CD4-positive, alpha-beta T cell treated with Interleukin-15 for 4 hours (primary cell): Measurements from ENCODE around the gene SUCO.
"Not testable (repeated sequence)": the region's sequence is repeated elsewhere in the genome, so short reads cannot be mapped to it uniquely, and the experiment has no call there.

Experiments
- DNase-seq: peaks from one replicate; pipeline ENCODE4 v3.0.0-alpha.2; 2020; ENCODE audit warnings: low spot score

Gene SUCO, protein sequence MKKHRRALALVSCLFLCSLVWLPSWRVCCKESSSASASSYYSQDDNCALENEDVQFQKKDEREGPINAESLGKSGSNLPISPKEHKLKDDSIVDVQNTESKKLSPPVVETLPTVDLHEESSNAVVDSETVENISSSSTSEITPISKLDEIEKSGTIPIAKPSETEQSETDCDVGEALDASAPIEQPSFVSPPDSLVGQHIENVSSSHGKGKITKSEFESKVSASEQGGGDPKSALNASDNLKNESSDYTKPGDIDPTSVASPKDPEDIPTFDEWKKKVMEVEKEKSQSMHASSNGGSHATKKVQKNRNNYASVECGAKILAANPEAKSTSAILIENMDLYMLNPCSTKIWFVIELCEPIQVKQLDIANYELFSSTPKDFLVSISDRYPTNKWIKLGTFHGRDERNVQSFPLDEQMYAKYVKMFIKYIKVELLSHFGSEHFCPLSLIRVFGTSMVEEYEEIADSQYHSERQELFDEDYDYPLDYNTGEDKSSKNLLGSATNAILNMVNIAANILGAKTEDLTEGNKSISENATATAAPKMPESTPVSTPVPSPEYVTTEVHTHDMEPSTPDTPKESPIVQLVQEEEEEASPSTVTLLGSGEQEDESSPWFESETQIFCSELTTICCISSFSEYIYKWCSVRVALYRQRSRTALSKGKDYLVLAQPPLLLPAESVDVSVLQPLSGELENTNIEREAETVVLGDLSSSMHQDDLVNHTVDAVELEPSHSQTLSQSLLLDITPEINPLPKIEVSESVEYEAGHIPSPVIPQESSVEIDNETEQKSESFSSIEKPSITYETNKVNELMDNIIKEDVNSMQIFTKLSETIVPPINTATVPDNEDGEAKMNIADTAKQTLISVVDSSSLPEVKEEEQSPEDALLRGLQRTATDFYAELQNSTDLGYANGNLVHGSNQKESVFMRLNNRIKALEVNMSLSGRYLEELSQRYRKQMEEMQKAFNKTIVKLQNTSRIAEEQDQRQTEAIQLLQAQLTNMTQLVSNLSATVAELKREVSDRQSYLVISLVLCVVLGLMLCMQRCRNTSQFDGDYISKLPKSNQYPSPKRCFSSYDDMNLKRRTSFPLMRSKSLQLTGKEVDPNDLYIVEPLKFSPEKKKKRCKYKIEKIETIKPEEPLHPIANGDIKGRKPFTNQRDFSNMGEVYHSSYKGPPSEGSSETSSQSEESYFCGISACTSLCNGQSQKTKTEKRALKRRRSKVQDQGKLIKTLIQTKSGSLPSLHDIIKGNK (N-terminal part only)

DNA sequence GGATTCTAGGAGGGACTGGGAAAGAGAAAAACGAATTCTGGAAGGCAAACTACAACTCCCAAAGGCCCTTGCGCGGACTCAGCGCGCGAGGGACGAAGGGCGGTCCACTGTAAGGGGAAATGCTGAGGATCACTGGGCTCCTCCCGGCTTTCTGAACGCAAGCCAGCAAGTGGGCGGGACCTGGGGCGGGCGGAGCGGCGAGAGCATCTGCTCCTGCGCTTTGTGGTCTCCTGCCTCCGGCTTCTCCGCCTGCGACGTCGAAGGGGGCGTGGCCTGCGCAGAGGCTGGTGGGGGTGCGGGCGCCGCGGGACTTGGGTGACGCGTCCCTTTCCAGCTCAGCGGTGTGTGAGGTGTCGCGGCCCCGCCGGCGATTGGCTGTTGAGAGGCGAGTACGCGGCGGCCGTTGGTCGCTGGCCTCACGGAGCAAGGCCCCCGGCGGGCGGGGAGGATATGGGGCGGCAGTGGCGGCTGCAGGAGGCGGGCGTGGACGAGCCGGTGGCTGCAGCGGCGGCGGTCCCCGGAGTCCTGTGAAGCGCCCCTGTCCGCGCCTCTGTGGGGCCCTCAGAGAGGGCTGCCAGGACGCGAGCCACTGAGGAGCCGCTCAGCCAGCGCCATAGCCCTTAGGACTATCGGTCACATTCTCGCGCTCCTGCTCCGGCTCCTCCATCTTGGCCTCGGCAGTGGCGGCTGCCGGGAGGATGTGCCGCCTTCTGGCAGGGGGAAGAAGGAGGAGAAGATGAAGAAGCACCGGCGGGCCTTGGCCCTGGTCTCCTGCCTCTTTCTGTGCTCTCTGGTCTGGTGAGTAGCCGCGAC, at the start of gene SUCO:
Gene SUCO, plus strand, starts transcription at position 451 of the 813 bp plus-strand sequence. Its CDS starts 286 bp downstream, at position 737.
- peak; percentile 100 for DNase-seq

DNA sequence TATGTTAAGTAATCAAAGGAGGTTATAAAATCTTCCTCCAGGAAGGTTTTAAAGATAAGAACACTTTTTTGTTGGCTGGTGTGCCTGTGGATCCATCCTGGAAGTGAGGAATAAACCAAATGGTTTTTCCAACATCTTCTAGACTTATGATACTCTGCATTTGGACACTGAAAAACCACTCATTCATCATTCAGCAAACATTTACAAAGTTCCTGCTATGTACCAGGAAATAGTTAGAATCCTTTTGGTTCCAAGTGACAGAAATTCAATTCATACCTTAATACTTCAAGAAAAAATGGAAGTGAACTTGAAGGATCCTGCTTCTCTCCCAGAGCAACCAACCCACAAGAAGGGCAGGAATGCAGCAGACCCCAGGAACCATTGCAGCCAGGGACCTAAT, 49.5 kb upstream of the SUCO start:
- DNase-seq, result no peak

DNA sequence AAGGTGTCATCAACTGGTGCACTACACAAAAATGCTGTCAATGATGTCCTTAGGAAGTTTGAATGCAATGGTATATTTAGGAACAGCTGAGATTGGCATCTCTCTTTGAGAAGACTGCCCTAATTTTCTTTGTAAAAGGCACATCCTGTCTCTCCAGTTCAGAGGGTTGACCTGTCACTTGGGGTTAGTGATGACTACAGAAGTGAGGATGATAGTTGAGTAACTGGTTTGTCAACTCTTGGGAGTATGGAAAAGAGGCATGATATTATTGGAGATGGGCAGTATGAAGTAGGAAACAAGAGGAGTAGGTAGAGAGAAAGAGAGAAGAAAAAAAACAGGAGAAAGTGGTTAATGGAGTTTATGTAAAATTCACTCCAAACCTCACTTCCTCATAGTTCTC, 48.7 kb upstream of the SUCO start:
- no peak for DNase-seq

DNA sequence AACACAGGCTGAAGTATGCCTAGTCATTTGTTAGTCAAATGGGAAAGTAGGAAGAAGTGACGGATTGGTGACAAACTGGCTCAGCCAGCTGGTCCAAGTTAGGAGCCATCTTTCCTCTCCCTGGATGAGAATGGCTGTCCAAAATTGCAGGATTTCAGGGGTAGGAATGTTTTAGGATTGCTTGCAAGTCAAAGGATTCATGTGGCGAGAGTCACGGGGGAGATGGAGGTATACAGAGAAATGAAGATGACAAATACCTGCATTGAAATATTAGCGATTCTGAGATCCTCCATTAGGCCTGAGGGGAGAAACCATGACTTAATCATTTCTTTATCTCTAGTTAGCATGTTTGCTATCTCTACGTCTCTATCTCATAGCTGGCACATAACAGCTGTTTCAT, 47.3 kb upstream of the SUCO start:
- DNase-seq, result no peak

DNA sequence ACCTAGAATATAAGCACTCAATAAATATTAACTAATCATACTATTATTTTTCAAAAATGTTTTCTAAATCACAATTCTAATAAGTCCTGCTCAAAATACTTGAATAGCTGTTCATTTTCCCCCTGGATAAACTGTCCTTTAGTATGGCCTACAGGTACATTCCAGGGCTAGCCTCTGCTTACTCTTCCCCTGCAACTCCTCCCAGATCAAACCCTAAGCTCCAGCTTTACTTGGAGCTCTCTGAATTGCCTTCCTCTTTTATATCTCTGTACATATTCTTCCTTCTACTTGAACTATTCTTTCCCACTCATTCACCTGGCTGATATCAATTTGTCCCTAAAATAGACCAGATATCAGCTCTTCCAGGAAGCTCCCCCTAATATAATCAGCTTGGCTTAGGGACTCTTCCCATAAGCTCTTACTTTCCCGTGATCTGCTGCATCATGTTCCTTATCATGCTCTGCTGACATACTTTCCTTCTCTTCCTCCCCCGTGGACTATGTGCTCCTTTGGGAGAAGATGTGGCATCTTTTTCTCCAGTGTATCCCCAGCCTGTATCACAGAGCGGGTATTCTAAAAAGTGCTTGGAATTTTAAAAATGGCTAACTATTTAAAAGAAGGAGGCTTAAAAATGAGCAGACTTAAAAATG, 46.0 kb upstream of the SUCO start:
- DNase-seq, result no peak

DNA sequence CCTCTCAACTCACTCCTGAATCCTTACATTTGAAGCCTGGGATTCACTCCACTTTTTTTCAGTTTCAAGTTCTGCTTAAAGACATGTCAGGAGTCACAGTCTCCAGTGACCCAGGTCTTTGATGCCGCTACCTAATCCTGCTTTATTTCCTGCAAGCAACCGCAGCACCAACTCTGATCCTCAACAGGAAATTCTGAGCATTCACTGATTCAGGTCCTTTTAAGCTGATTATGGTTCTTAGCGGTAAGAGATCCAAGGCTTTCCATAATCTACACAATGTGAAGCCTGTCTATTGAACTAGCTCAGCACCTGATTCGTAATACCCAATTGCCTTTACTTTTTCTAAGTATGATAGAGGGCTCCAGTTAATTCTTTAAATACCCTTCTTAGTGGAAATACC, 45.4 kb upstream of the SUCO start:
- no peak for DNase-seq

DNA sequence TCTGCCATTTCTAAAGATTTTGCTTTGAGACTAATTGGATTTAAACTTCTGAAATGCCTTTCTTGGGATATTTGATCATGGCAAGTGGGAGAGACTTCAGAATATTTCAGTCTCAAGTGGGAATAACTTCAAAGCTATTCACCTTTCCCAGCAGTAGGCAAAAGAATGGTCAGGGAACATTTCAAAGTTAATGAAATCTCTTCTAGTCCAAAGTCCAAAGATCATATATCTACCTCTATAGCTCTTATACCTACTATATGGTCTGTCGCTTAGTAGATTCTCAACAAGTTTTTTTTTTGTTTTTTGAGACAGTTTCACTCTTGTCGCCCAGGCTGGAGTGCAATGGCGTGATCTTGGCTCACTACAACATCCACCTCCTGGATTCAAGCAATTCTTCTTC, 44.6 kb upstream of the SUCO start:
- DNase-seq, result no peak

DNA sequence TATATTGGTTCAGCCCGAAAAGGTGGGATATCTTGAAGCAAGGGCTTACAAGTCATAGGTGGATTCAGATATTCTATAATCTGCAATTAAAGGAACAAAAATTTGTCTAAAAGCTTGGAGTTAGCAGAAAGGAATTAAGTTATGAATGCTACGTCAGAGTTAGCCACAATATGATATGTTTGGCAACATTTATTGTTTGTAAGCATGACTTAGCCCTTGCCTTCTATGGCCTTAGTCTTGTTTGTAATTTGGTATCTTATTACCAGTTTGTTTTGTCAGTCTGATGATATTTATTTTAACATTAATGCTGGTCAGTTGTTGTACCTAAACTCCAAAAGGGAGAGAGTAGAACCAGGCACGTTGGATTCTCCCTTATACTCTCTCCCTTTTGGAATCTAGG, 43.1 kb upstream of the SUCO start:
- DNase-seq, result no peak

DNA sequence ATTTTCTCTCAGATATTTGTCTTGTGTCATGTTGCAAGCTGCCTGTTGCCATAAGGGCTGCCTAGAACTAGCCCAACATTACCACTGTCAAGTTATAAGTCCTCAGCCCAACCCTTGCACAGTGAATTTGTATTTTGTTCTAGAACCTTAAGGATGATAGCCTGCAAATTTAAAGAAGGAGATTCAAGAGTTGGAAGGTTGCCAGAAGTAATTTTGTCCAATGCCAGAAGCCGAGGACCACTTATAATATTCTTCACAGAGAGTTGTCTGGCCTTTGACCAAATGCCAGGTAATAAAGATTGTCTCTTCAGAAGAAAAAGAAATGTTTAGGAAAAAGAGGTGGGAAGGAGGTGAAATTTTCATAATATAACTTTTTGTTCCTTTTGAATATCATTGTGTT, 40.5 kb upstream of the SUCO start:
- no peak for DNase-seq

DNA sequence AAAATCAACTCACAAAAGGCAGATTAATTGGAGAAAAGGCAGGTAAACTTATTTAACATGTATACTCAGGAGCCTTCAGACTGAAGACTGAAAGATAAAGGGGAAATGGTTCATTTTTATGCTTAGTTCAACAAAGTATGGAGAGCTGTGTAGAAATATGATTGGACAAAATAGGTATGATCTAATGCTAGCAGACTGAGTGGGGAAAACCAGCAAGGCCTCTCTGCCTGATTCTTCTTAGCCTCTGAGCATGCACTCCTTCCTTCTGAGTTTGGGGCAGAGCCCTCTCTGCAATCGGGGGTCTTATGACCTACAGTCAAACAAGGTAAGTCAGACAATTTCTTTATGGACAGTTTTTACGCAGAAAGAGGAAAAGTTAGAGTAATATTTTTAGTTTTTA, 38.8 kb upstream of the SUCO start:
- DNase-seq, result no peak

DNA sequence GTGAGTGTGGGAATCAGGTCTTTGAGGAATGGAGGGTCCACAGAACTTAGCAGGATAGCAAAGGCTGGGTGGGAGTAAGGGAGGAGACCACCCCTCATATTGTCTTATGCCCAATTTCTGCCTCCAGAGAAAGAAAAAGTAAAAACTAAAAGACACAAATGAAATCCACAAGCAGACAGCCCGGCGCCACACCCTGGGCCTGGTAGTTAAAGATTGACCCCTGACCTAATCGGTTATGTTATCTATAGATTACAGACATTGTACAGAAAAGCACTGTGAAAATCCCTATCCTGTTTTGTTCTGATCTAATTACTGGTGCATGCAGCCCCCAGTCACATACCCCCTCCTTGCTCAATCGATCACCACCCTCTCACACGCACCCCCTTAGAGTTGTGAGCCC, 36.8 kb upstream of the SUCO start:
- not testable (repeated sequence) for DNase-seq

DNA sequence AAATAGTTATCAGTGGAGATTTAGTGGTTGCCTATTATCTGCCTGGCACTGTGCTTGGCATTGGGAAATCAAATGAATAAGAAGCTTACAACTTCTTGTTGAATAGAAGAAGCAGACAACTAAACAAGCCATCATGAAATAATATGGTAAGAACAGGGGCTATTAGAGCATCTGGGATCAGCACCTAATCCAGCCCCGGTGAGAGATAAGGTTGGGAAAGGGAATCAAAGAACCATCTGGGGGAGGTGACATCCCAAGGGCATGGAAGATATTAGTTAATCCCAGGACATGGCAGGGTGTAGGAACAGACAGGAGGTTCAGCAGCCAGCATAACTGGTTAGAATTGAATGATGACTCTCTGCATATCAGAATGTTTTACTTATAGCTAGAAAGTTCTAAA, 36.3 kb upstream of the SUCO start:
- no peak for DNase-seq

DNA sequence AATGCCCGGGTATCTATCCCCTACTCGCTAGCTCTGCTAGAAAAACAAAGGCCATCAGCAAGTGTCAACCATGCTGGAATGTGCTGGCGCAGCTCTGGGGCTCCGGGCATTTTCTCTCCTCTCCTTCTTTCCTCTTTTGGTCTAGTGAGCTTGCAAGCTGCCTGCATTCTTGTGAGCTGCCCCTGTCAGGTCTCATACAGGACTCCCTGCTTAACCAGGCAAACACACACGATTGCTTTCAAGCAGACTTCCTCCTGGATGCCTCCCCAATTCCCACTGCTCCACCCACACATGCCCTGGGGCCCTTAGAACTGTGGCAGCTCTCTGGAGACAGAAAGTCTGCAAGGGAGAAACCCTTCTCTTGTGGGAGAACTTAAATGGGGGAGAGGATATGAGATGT, 35.7 kb upstream of the SUCO start:
- no peak for DNase-seq

DNA sequence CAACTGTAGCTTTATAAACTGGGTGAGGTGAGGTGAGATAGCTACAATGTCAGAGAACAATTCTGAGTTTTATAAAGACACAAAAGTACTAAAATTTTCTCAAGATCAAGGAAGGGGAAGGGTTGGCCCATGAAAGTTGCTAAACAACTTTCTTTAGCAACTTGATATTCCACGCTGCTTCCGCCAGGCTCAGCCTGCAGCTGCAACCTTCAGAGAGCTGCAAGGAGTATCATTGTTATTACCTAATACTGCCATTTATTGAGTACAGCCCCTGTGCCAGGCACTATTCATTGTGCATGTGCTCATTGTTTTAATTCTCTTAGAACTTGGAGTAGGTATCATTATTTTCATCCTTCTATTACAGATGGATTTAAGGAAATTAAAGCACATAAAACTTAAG, 34.1 kb upstream of the SUCO start:
- DNase-seq, result no peak

DNA sequence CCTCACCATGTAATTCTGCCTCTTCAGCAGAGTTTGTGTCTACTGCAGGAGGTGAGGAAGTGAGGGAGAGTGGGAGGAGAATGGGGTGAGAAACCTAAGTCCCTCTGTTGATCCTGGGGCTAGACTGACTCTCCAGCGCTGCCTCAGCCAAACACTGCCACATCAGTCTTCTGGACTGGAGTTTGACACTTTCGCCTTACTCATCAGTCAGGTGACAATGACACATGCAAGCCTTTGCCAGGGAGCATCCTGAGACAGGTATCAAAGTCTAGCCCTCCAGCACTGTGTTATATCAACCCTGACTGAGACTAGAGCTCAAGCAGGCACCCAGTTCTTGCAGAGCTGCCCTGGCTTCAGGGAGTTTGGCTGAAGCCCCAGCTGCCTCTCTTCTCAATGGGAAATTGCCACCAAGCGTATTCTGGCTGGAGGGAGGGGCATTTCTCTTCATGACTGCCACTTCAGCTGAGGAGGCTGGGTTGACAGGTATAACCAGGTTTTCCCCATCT, 33.3 kb upstream of the SUCO start:
- DNase-seq, result no peak

DNA sequence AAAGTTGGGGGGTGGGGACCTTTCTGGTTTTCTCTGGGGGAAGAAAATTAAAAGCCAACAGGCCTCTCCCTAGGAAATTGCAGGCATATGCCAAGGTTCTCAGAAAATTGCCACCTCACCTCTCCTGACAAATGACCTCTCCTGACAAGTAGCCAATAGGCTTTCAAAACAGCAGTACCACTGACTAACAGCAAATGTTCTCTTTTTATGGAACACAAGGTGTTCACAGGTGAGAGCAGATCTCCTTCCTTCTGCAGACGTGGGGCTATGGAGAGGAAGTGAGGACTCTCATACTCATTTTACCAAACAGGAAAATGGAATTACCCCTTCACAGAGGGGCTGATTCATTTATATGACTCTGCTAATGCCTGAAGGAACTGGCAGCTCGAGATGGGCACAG, 32.7 kb upstream of the SUCO start:
- no peak for DNase-seq

DNA sequence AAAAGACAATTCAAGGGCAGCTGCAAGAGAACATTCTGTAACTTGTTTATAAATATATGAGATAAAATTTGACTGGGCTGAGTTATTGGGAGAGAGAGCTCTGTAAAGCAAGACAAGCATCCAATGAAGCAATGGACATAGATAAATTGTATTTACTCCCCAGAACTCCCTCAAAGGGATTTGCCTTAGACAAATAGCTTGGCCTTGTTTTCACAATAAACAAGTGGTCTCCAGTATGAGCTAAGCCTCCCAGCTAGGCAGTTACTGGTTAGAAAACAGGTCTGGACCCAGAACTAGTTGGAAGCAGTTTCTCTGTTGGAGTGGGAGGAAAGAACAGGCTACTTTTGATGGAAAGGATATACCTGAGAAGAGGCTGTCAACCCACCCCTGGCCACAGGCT, 25.2 kb upstream of the SUCO start:
- DNase-seq, result no peak

DNA sequence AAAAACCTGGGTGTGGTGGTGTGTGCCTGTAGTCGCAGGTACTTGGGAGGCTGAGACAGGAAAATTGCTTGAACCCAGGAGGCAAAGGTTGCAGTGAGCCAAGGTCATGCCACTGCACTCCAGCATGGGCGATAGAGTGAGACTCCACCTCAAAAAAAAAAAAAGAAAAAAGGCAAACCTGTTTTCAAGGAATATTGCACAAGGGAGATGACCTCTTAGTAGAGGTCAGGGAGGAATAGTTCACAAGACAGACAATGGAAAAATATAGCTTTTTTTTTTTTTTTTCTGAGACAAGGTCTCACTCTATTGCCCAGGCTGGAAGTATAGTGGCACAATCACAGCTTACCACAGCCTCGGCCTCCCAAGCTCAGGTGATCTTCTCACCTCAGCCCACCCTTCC, 22.5 kb upstream of the SUCO start:
- DNase-seq, result no peak

DNA sequence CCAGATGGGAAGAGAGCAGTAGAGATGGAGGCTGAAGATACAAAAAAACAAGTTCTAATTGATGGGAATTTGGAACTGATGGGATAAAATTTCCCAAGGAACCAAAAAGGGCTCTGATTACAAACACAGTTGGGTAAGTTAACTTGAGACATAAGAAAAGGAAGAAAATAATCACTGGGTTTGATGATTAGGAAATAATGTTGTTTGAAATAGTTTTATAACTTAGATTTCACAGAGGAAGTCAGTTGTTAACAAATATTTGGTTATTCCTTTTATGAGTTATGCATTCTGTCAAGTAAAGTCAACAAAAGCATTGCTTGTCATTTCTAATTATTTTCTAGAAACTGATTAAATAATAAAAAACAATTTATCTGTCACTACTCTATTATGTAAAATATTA, 20.4 kb upstream of the SUCO start:
- no peak for DNase-seq

DNA sequence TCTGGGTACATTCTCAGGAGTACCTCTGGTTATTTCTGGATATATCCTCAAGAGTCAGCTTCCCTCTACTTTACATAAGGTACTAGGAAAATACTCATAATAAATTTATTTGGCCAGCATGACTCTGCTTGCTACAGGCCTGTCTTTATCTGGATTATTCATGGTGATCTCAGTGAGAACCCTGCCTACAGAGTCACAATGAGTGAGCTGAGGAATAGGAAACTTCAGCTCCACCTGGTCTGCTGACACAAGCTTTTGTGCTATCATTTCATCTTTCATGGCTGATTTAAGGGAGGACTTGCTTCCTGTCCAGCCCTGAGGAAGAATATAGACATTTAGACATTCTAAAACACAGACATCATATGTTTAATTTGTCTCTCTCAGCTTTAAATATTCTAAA, 19.5 kb upstream of the SUCO start:
- DNase-seq, result no peak

DNA sequence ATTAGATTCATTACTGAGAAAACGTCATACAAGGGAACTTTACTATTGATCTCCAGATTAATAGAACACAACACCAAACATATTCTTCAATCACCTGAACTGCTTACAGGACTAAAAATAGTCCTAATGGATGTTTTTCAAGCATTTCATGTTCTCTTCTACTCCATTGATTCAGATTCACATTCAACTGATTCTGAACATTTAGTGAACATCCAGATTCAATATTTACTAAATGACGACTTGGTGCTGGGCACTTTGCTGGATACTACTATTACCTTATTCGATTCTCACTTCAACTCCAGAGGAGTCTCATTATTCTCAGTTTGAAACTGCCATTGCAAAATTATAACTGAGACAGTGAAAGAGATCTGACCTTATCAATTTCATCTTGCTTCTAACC, 18.8 kb upstream of the SUCO start:
- no peak for DNase-seq
